PFSK-1 (cell line): ENCODE data around the gene TTLL13.

Experiments used
- FOXP2 ChIP-seq: optimal IDR thresholded peaks from 2 replicates; pipeline ENCODE3; 2011; ENCODE audit warnings: borderline replicate concordance, control low read depth, inconsistent platforms; ENCODE audit not compliant: insufficient read depth; ENCODE audit errors: extremely low read length, extremely low read depth
- POLR2AphosphoS5 ChIP-seq: IDR thresholded peaks from 2 replicates; pipeline ENCODE4 v1.6.1; 2012; ENCODE audit warnings: low read depth, mild to moderate bottlenecking, control low read depth, low read length, moderate library complexity
- REST ChIP-seq, 2 experiments: IDR thresholded peaks; 2 replicates each; pipeline versions ENCODE4 v1.6.1 to v1.8.0; 2011 to 2012; ENCODE audit warnings: low read depth in 2 of 2, low read length in 2 of 2, control low read depth in 1 of 2, inconsistent platforms in 1 of 2, mild to moderate bottlenecking in 1 of 2, moderate library complexity in 1 of 2; ENCODE audit not compliant: insufficient read depth in 1 of 2
- SIN3A ChIP-seq: IDR thresholded peaks from 2 replicates; pipeline ENCODE4 v1.6.1; 2012; ENCODE audit warnings: mild to moderate bottlenecking, low read length, moderate library complexity, borderline replicate concordance; ENCODE audit not compliant: insufficient read depth
- TAF1 ChIP-seq: IDR thresholded peaks from 2 replicates; pipeline ENCODE4 v1.6.1; 2012; ENCODE audit warnings: low read length, control low read depth, borderline replicate concordance; ENCODE audit not compliant: insufficient read depth

Gene TTLL13

GRCh38 chr15:90291679-90292356 is 42.5 kb downstream of the TTLL13 start:
- TF ChIP-seq FOXP2 (no peak), REST (IDR thresholded peaks at IDR 0.05; ENCODE audit: insufficient read depth in 1 of 2, low read depth in 2 of 2, low read length in 2 of 2) (no peak), POLR2AphosphoS5 (no peak), SIN3A (no peak), TAF1 (no peak)

GRCh38 chr15:90294159-90294558 is 44.8 kb downstream of the TTLL13 start:
- TF ChIP-seq SIN3A: no peak
- TF ChIP-seq FOXP2: no peak
- TF ChIP-seq REST (IDR thresholded peaks at IDR 0.05; ENCODE audit: insufficient read depth in 1 of 2, low read depth in 2 of 2, low read length in 2 of 2): no peak
- TF ChIP-seq TAF1: no peak
- no peak for TF ChIP-seq POLR2AphosphoS5

GRCh38 chr15:90294601-90295269 is 45.4 kb downstream of the TTLL13 start:
- TF ChIP-seq FOXP2 (no peak), POLR2AphosphoS5 (no peak), TAF1 (no peak), SIN3A (no peak), REST (IDR thresholded peaks at IDR 0.05; ENCODE audit: insufficient read depth in 1 of 2, low read depth in 2 of 2, low read length in 2 of 2) (no peak)

- TF ChIP-seq POLR2AphosphoS5 (no peak), REST (IDR thresholded peaks at IDR 0.05; ENCODE audit: insufficient read depth in 1 of 2, low read depth in 2 of 2, low read length in 2 of 2) (no peak), TAF1 (no peak), FOXP2 (no peak), SIN3A (no peak)
Observed at GRCh38 chr15:90295270-90295648, 45.9 kb downstream of the TTLL13 start.
